Stimulated activated CD4-positive, alpha-beta T cell treated with anti-CD3 and anti-CD28 coated beads, TNF-alpha, amount 100 ng/mL, for 24 hours (primary cell): ENCODE measurements around the gene BHMT2.

ENCODE experiments used
- DNase-seq, 3 experiments: peaks; one replicate each; pipeline ENCODE4 v3.0.0-alpha.2; 2020; ENCODE audit warnings: low read depth in 3 of 3

BHMT2 gene, protein sequence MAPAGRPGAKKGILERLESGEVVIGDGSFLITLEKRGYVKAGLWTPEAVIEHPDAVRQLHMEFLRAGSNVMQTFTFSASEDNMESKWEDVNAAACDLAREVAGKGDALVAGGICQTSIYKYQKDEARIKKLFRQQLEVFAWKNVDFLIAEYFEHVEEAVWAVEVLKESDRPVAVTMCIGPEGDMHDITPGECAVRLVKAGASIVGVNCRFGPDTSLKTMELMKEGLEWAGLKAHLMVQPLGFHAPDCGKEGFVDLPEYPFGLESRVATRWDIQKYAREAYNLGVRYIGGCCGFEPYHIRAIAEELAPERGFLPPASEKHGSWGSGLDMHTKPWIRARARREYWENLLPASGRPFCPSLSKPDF

GRCh38 chr5:79069488-79070349, at the start of gene BHMT2, which contains the start of gene DMGDH:
Gene BHMT2 (plus strand): TSS chr5:79069767. CDS start chr5:79069783, 16 bp downstream.
Gene DMGDH (minus strand): TSS chr5:79069674. CDS start chr5:79069620, 54 bp downstream.
- DNase-seq: no peak

DNA sequence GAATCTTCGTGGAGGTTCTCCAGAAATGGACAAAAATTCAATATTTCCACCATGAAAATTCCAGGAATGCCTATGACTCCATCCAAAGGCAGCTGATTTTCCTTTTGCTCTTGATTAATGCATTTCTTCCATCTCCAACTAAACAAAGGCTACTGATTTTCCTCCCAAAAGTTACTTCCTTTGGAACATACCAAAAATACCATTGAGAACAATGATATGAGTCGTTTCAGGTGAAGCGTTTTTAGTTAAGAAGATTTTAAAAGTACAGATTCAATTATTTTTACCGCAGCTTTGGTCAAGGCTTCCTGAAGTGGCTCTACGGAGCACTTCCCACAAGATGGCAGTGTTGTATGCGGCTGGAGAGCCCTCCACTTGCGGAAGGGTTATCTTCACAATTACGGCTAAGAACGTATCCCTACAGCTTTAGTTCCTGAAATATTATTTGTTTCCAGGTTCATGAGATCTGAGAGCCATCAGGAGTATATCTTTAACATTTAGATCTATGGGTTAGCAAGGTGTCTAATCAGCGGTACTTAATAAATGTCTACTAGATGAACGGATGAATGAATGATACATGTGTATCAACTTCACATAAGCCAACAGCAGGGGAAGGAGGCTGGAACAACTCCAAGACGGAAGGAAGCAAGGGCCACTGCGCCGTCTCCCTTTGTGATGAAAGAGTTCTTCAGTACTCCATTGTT, 48.6 kb upstream of the BHMT2 start:
- DNase-seq: peak in 2 of 3 experiments; percentile 5 to 31

- no peak for DNase-seq
These were observed 47.8 kb upstream of the BHMT2 start for GRCh38 chr5:79021753-79022152.

DNA sequence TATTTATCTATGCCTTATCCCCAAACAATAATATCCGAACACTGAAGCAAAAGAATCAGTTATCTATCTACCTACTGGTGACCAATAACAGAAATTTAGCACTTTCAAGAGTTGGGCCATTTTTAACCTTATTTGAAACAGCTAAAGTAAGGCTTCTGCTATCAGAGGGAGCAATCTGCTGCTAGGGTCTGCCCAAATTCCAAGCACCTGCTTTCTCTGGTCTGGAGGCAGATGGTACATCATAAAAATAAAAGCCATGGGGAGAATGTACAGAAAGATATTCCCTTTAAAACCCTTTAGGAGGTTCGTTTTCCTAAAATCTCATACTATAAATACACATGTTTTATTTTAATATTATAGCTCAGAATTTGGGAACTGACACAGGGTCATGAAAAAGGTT, 46.8 kb upstream of the BHMT2 start:
- no peak for DNase-seq

GRCh38 chr5:79023348-79023747, 46.2 kb upstream of the BHMT2 start:
- no peak for DNase-seq

GRCh38 chr5:79023947-79024346, 45.6 kb upstream of the BHMT2 start:
- DNase-seq: no peak

DNA sequence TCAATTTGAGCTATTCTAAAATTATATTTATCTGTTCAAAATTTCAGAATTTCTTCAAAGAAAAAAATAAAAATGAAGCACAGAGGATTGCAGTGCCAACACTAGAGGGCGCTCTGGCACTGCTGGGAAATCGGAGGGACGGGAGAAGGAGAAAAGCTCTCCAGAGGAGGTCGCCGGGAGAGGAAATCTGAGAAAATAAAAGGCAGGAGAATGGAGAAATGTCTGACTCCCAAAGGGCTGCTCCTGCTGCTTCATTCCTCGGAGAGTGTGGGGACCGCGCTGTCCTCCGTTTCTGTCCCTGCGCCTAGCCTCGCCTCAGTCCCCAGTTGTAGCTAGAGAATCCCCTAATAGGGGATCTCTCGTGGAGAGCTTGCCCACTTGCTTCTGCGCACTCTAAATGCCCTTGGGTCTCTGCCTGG, 44.5 kb upstream of the BHMT2 start:
- peak; percentile 11 to 52 (median 39) for DNase-seq

DNA sequence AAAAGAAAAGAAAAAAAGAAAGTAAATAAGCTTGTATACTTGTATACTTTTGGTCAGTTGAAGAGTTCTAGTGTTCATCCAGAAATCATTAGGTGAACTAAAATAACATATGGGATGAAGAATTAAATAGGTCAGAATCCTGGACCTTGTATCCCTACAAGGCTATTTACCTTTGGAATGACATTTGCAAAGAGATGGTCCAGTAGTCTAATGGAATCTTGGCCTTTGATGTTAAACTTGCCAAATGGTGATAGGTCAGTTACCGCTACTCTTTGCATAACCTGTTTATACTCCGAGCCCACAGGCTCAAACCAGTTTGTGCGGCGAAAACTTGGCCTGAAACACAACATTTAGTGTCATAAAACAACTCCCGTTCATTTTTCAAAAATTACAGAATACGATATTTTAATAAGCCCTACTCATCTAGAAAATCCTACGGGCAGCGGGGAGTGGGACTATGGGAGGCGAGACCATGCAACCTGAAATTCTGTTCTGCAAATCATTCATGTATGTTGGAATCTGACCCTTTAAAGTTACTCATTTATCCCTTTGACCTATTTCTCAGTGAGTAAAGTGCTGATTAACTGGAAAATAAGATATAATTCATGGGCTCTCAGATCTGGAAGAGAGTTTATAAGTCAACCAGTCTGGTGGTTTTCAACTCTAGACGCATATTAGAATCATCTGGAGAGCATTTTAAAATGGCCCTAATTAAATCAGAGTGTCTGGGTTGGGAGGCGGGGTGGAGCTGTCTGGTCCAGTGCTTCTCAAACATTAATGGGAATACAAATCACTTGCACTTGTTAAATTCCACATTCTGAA, 38.7 kb upstream of the BHMT2 start:
- DNase-seq: no peak

DNA sequence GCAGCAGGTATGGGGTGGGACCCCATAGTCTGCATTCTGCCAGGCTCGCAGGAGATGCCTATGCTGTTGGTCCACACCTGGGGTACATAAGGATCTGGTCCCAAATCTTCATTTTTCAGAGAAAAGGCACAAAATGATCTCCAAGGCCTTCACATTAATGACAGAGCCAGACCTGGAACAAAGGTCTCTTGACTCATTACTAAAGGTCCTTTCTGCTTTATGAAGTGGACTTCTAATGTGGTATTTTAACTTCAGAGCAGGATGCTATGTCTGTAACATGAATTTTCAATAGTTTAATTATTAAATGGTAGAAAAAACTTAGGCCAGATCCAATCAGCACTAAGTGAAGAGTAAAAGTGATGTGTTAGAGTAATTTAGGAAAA, 38.1 kb upstream of the BHMT2 start:
- no peak for DNase-seq

DNA sequence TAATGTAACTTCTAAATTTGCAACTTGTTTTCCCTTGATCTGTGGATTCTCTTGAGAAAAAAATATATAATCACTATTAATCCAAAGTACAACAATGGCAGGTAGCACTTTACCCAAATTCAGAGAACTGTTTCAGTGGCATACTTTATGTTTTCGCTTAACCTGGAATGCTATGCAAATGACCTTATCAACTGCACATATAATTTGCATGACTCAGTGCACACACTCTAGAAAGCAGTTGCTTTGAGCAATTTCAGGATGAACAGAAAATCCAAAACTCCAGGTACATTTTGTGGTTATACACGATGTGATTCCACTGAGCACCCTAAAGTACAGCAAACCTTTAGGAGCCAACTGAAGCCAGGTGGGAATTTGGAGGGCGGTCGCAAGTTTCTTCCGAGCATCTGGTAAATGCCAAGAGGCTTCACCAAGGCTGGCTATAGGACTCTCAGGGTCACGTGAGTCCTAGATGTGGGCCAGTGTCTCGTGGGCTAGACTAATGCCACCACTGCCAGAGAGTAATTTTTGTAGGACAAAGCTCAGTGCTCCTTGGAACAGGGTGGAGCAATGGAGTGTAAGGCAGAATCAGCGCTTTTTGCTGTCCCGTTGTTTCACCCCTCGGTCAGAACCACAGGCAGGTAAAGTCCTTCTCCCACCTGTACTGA, 37.4 kb upstream of the BHMT2 start:
- no peak for DNase-seq

GRCh38 chr5:79032782-79033181, 36.8 kb upstream of the BHMT2 start:
- no peak for DNase-seq

- no peak for DNase-seq
These were observed 34.3 kb upstream of the BHMT2 start for GRCh38 chr5:79035237-79035636.

- DNase-seq: no peak
These were observed 32.8 kb upstream of the BHMT2 start for GRCh38 chr5:79036769-79037168.

GRCh38 chr5:79042188-79042587, 27.4 kb upstream of the BHMT2 start:
- DNase-seq: no peak

DNA sequence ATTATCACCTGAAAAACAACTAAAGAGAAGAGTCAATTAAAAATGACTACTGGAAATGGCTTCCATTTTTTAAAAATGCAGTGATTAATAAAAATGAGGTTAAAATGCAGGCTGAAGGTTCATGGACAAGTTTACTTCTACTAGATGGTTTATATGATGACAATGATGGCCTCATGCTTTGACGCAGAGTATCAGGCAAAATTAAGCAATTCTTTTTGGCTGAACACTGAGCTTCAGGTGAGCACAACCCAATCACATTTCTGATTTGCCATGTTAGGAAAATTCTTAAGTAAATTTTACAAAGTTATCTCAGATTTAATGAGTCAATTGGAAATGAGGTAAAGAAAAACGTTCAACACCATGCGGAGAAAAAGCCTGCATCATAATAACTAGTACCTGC, 22.4 kb upstream of the BHMT2 start:
- no peak for DNase-seq

DNA sequence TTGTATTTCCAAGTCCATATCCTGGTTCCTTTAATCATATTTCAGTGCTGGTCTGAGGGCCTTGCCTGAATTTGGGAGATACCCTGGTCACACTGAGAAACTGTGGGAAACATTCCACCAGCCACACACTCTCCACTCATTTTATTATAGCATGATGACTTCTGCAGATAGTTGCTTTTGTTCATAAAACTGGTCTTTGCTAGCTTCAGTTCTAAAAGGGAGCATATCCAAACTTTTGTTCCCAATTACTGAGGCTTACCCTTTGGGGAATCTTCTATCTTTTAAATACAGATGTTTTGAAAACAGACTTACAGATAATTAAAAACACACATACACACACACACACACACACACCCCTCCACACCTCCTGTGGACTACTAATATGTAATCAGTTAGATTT, 21.1 kb upstream of the BHMT2 start:
- no peak for DNase-seq

GRCh38 chr5:79050498-79050897, 19.1 kb upstream of the BHMT2 start:
- DNase-seq: no peak

GRCh38 chr5:79053321-79053720, 16.2 kb upstream of the BHMT2 start:
- no peak for DNase-seq

- no peak for DNase-seq
These were observed 14.6 kb upstream of the BHMT2 start for GRCh38 chr5:79055017-79055416.

DNA sequence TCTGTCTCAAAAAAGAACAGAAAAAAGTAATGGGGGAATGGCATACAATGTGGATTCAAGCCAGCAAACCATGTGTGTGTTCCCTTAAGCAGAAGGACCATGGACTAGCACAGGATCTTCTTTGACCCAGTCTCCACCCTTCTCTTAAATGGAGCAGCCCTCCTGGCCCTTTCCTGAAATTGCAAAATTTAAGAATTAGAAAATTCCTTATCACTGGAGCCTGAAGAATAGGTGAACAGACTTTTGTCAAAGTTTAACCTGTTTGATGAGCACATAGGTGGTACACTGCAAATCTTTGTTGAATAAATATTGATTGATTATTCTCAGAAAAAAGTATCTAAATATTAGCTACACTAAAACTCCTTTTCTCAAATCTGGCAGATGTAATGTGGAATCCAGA, 12.7 kb upstream of the BHMT2 start:
- DNase-seq: no peak

DNA sequence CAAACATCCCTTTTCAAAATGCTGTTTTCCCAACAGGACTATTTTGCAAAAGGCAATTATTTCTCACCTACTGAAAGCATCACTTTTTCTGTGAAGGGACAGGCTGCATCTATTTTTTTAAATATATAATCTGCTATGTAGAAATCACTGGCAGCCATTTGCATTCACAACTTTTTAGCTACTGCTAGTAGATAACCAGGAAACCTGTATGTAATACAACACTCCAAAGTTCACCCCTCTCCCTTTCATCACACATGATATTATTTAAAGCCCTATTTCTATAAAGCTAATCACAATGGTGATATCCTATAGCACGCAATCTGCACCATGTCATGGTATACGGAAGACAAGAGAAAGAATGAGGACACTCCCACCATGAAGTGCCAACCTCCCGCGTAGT, 9.9 kb upstream of the BHMT2 start:
- no peak for DNase-seq
